ENCODE results near the gene SOX3. TPM values are rescaled to one million over a fixed set of nuclear protein-coding genes. Genes with fewer than 3 reads are reported as not detected.

SOX3 gene
- total RNA-seq, result not detected
- not detected for polyA plus RNA-seq

DNA sequence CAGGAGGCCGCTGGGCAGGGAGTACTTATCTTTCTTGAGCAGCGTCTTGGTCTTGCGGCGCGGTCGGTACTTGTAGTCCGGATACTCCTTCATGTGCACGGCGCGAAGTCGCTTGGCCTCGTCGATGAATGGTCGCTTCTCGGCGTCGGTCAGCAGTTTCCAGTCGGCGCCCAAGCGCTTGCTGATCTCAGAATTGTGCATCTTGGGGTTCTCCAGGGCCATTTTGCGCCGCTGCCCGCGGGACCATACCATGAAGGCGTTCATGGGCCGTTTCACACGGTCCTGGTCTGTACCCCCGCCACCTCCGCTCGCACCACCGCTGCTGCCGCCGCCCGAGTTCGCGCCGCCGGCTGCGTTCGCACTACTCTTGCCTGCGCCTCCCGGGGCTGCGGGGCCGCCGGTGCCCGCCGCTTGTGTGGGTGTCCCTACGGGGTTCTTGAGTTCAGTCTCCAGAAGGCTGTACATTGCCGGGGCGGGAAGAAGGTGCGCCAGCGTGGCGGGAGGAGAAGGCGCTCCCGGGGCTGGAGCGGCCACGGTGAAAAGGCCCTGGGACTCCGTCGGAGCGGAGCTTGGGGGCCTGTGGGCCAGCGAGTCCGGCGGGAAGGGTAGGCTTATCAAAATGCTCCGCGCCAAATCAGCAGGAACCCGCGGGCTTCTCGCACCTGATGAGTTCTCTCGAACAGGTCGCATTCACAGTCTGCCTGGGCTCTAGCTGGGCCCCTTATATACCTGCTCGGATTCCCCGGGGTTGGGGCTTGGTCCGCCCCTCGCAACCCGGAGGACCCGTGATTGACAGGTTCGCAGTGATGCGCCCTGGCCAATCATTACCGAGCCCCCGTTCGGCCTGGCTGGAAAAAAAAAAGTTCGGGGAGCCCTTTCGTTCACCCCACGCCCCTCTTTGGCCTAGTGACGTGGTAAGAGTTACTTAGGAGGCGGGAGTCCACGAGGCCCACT is at the start of gene SOX3:
Gene SOX3, minus strand, starts transcription at position 699 of the 954 bp plus-strand sequence. Its CDS starts 9 bp downstream, at position 690.
- H3K27me3 ChIP-seq (ENCODE audit: insufficient read depth, low read length, poor library complexity, severe bottlenecking), result no peaks in the 10 kb centered on the region

DNA sequence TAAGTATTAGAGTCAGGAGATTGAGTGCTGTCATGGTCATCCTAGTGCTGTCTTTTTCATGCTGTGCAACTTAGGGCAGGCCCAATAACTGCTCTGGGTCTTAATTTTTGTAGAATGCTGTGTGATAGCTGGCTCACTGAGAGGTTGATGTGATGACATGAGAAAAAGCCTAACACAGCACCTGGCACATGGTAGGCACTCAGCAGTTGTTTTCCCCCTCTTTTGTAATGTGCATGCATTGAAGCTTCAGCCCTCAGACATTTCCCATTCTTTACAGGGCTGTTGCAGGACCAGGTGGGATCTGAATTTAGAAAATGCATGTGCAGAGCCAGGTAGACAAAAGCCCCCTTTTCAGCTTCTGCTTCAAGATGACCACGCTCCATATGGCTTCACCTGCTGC is 44.1 kb upstream of the SOX3 start:
- no peaks in the 10 kb centered on the region for H3K9me3 Mint-ChIP-seq
- no peaks in the 10 kb centered on the region for H3K36me3 Mint-ChIP-seq
- no peak overlapping the region for H3K4me3 ChIP-seq (ENCODE audit: low read length)
- no peaks in the 10 kb centered on the region for H3K36me3 ChIP-seq (ENCODE audit: insufficient read depth, low read length)
- ChIA-PET CTCF (no interaction called here), POLR2A (no interaction called here)
- H3K4me1 Mint-ChIP-seq, result no peaks in the 10 kb centered on the region
- no peaks in the 10 kb centered on the region for H3K4me1 ChIP-seq (ENCODE audit: insufficient read depth, low read length)
- H3K27ac ChIP-seq (ENCODE audit: low read depth, low read length), result no peak overlapping the region
- no peak overlapping the region for H3K27ac Mint-ChIP-seq
- peaks cover 0 to 3% of the 10 kb centered on the region in 2 donors for H3K27me3 Mint-ChIP-seq
- DNase-seq, result no peak
- H3K9me3 ChIP-seq (ENCODE audit: low read length), result no peaks in the 10 kb centered on the region
- H3K4me3 Mint-ChIP-seq, result no peak overlapping the region
- no peaks in the 10 kb centered on the region for H3K27me3 ChIP-seq (ENCODE audit: insufficient read depth, low read length, poor library complexity, severe bottlenecking)

More for the DNA sequence above, at the start of gene SOX3:
- no peaks in the 10 kb centered on the region for H3K36me3 Mint-ChIP-seq
- DNase-seq, result no peak
- H3K9me3 Mint-ChIP-seq, result peaks cover 0 to 10% (median 3%) of the 10 kb centered on the region in 5 donors
- H3K27ac Mint-ChIP-seq, result no peak within 1 kb of the TSS
- ChIA-PET CTCF (no interaction called here), POLR2A (no interaction called here)
- peak within 1 kb of the TSS in 1 of 7 donors; percentile 59 for H3K4me3 Mint-ChIP-seq
- H3K4me1 Mint-ChIP-seq, result peaks cover 0 to 6% (median 5%) of the 10 kb centered on the region in 3 donors
- Histone ChIP-seq H3K4me1 (ENCODE audit: insufficient read depth, low read length) (no peaks in the 10 kb centered on the region), H3K4me3 (ENCODE audit: low read length) (no peak within 1 kb of the TSS), H3K9me3 (ENCODE audit: low read length) (no peaks in the 10 kb centered on the region), H3K27ac (ENCODE audit: low read depth, low read length) (no peak within 1 kb of the TSS), H3K36me3 (ENCODE audit: insufficient read depth, low read length) (no peaks in the 10 kb centered on the region)
- H3K27me3 Mint-ChIP-seq, result peaks cover 47 to 48% of the 10 kb centered on the region in 2 donors

- no peaks in the 10 kb centered on the region for H3K4me1 ChIP-seq (ENCODE audit: insufficient read depth, low read length)
- no peak for DNase-seq
- H3K9me3 ChIP-seq (ENCODE audit: low read length), result no peaks in the 10 kb centered on the region
- H3K27me3 Mint-ChIP-seq, result peaks cover 0 to 1% of the 10 kb centered on the region in 2 donors
- no peak overlapping the region for H3K4me3 Mint-ChIP-seq
- no peaks in the 10 kb centered on the region for H3K9me3 Mint-ChIP-seq
- H3K36me3 Mint-ChIP-seq, result no peaks in the 10 kb centered on the region
- no peak overlapping the region for H3K4me3 ChIP-seq (ENCODE audit: low read length)
- no peak overlapping the region for H3K27ac Mint-ChIP-seq
- no peaks in the 10 kb centered on the region for H3K27me3 ChIP-seq (ENCODE audit: insufficient read depth, low read length, poor library complexity, severe bottlenecking)
- H3K36me3 ChIP-seq (ENCODE audit: insufficient read depth, low read length), result no peaks in the 10 kb centered on the region
- ChIA-PET POLR2A (no interaction called here), CTCF (no interaction called here)
- H3K27ac ChIP-seq (ENCODE audit: low read depth, low read length), result no peak overlapping the region
- no peaks in the 10 kb centered on the region for H3K4me1 Mint-ChIP-seq
These were observed 21.3 kb upstream of the SOX3 start for GRCh38 chrX:140526171-140526570.

- Histone ChIP-seq H3K4me3 (ENCODE audit: low read length) (no peak overlapping the region), H3K4me1 (ENCODE audit: insufficient read depth, low read length) (no peaks in the 10 kb centered on the region), H3K9me3 (ENCODE audit: low read length) (no peaks in the 10 kb centered on the region), H3K36me3 (ENCODE audit: insufficient read depth, low read length) (no peaks in the 10 kb centered on the region), H3K27ac (ENCODE audit: low read depth, low read length) (no peak overlapping the region), H3K27me3 (ENCODE audit: insufficient read depth, low read length, poor library complexity, severe bottlenecking) (no peaks in the 10 kb centered on the region)
- no peaks in the 10 kb centered on the region for H3K4me1 Mint-ChIP-seq
- no peaks in the 10 kb centered on the region for H3K36me3 Mint-ChIP-seq
- no peak overlapping the region for H3K4me3 Mint-ChIP-seq
- DNase-seq, result no peak
- no peak overlapping the region for H3K27ac Mint-ChIP-seq
- ChIA-PET POLR2A (no interaction called here), CTCF (no interaction called here)
- peaks cover 0 to 2% of the 10 kb centered on the region in 2 donors for H3K27me3 Mint-ChIP-seq
- H3K9me3 Mint-ChIP-seq, result peaks cover 0 to 2% (median 0%) of the 10 kb centered on the region in 5 donors
These were observed 20.6 kb upstream of the SOX3 start for GRCh38 chrX:140525448-140525847.

DNA sequence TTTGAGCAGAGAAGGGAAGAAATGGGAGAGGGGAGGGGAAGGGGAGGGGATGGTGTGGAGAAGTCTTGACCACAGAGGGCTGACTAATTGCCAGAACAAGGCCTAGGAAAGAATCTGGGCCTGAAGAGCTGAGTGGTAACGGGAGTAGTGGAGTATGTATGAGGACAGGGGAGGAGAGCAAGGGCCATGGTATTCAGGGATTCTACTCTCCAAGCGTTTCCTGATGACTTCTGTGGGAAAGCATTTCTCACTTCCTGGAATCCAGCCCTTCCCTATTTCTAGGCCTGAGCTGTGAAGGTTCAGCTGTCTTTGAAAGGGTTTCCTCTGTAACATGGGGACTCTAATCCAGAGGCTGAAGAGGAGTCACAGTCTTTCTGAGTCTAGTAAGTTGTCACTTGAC is 19.7 kb upstream of the SOX3 start:
- no peaks in the 10 kb centered on the region for H3K36me3 ChIP-seq (ENCODE audit: insufficient read depth, low read length)
- H3K4me1 Mint-ChIP-seq, result no peaks in the 10 kb centered on the region
- no peak overlapping the region for H3K27ac ChIP-seq (ENCODE audit: low read depth, low read length)
- H3K27me3 Mint-ChIP-seq, result peaks cover 0 to 2% of the 10 kb centered on the region in 2 donors
- no peaks in the 10 kb centered on the region for H3K9me3 ChIP-seq (ENCODE audit: low read length)
- H3K9me3 Mint-ChIP-seq, result peaks cover 0 to 2% (median 0%) of the 10 kb centered on the region in 5 donors
- ChIA-PET CTCF (no interaction called here), POLR2A (no interaction called here)
- H3K36me3 Mint-ChIP-seq, result no peaks in the 10 kb centered on the region
- DNase-seq, result no peak
- H3K27ac Mint-ChIP-seq, result no peak overlapping the region
- H3K4me1 ChIP-seq (ENCODE audit: insufficient read depth, low read length), result no peaks in the 10 kb centered on the region
- H3K27me3 ChIP-seq (ENCODE audit: insufficient read depth, low read length, poor library complexity, severe bottlenecking), result no peaks in the 10 kb centered on the region
- H3K4me3 Mint-ChIP-seq, result no peak overlapping the region
- no peak overlapping the region for H3K4me3 ChIP-seq (ENCODE audit: low read length)

DNA sequence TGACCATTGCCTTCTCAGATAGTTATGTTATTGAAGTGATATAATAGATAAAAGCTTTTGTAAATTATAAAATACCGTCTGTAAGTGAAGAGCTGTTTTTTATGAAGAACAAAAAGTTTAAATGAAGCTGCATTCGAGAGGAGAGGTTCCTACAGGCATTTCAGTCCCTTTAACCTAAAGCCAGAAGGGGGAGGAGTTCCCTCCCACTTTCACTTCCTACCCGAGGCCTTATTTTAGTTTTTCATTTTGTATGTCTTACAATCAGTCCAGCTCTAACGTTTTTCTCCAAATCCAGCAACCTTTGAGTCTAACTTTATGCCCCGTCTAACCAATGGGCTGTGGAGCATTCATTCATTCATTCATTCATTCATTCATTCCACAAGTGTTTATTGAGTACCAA is 16.5 kb upstream of the SOX3 start:
- POLR2A ChIA-PET, result no interaction called here
- H3K36me3 ChIP-seq (ENCODE audit: insufficient read depth, low read length), result no peaks in the 10 kb centered on the region

GRCh38 chrX:140514554-140514953 is 9.7 kb upstream of the SOX3 start:
- no peak overlapping the region for H3K4me3 ChIP-seq (ENCODE audit: low read length)
- Mint-ChIP-seq H3K27me3 (peaks cover 12 to 18% of the 10 kb centered on the region in 2 donors), H3K36me3 (no peaks in the 10 kb centered on the region), H3K4me3 (no peak overlapping the region), H3K4me1 (no peaks in the 10 kb centered on the region), H3K27ac (no peak overlapping the region), H3K9me3 (peaks cover 0 to 6% (median 3%) of the 10 kb centered on the region in 5 donors)
- CTCF ChIA-PET, result no interaction called here
- no peaks in the 10 kb centered on the region for H3K27me3 ChIP-seq (ENCODE audit: insufficient read depth, low read length, poor library complexity, severe bottlenecking)
- H3K27ac ChIP-seq (ENCODE audit: low read depth, low read length), result no peak overlapping the region
- DNase-seq, result no peak
- POLR2A ChIA-PET, result no interaction called here
- no peaks in the 10 kb centered on the region for H3K9me3 ChIP-seq (ENCODE audit: low read length)
- no peaks in the 10 kb centered on the region for H3K36me3 ChIP-seq (ENCODE audit: insufficient read depth, low read length)
- no peaks in the 10 kb centered on the region for H3K4me1 ChIP-seq (ENCODE audit: insufficient read depth, low read length)

More for the DNA sequence above, 16.5 kb upstream of the SOX3 start:
- H3K4me3 ChIP-seq (ENCODE audit: low read length), result no peak overlapping the region
- H3K9me3 ChIP-seq (ENCODE audit: low read length), result no peaks in the 10 kb centered on the region
- H3K27me3 ChIP-seq (ENCODE audit: insufficient read depth, low read length, poor library complexity, severe bottlenecking), result no peaks in the 10 kb centered on the region
- H3K9me3 Mint-ChIP-seq, result peaks cover 0 to 2% (median 0%) of the 10 kb centered on the region in 5 donors
- no peaks in the 10 kb centered on the region for H3K36me3 Mint-ChIP-seq
- H3K4me3 Mint-ChIP-seq, result no peak overlapping the region
- DNase-seq, result no peak
- H3K27ac Mint-ChIP-seq, result no peak overlapping the region
- H3K27ac ChIP-seq (ENCODE audit: low read depth, low read length), result no peak overlapping the region
- H3K27me3 Mint-ChIP-seq, result peaks cover 0 to 2% of the 10 kb centered on the region in 2 donors
- CTCF ChIA-PET, result no interaction called here
- H3K4me1 Mint-ChIP-seq, result no peaks in the 10 kb centered on the region
- no peaks in the 10 kb centered on the region for H3K4me1 ChIP-seq (ENCODE audit: insufficient read depth, low read length)

DNA sequence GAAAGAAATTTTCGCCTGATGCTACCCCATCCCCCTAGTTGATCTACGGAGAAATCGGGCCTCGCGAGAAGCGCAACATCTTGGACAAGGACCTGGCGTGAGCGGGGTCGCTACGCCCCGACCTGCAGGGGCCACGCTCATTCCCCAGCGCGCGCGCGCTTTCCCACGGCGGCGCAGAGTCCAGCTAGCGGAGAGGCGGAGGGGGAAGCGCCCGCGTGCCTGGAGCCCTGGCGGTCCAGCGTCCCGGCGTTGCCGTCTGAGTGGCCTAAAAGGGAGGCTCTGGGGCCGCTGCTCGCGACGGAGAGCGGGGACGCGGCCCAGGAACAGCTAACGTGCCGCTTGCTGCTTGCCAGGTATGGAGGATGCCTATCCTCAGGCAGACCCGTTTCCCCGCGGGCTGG is 6.0 kb upstream of the SOX3 start:
- ChIA-PET CTCF (no interaction called here), POLR2A (no interaction called here)
- H3K27me3 Mint-ChIP-seq, result peaks cover 27 to 36% of the 10 kb centered on the region in 2 donors

More for the DNA sequence above, 6.0 kb upstream of the SOX3 start:
- no peak for DNase-seq
- Histone ChIP-seq H3K36me3 (ENCODE audit: insufficient read depth, low read length) (no peaks in the 10 kb centered on the region), H3K27ac (ENCODE audit: low read depth, low read length) (no peak overlapping the region), H3K4me3 (ENCODE audit: low read length) (no peak overlapping the region), H3K4me1 (ENCODE audit: insufficient read depth, low read length) (no peaks in the 10 kb centered on the region), H3K27me3 (ENCODE audit: insufficient read depth, low read length, poor library complexity, severe bottlenecking) (no peaks in the 10 kb centered on the region), H3K9me3 (ENCODE audit: low read length) (no peaks in the 10 kb centered on the region)
- H3K4me1 Mint-ChIP-seq, result no peaks in the 10 kb centered on the region
- H3K4me3 Mint-ChIP-seq, result no peak overlapping the region
- no peaks in the 10 kb centered on the region for H3K36me3 Mint-ChIP-seq
- H3K27ac Mint-ChIP-seq, result no peak overlapping the region
- H3K9me3 Mint-ChIP-seq, result peaks cover 0 to 13% (median 6%) of the 10 kb centered on the region in 5 donors
